AG09309 (cell line): Measurements from ENCODE around the gene STARD3NL.
A peak's percentile ranks its signal among the peaks of the same experiment; 100 is the strongest.

ENCODE experiments used
- DNase-seq: peaks from one replicate; pipeline ENCODE4 v3.0.0-alpha.2; 2010; ENCODE audit warnings: low read depth
- H3K4me3 ChIP-seq: 2 replicates; pipeline ENCODE4 v1.5.1; 2011; ENCODE audit warnings: mild to moderate bottlenecking, low read depth, low read length, moderate library complexity; ENCODE audit not compliant: control insufficient read depth
- TF ChIP-seq, protein P1 (sequence below): IDR thresholded peaks from 2 replicates; pipeline ENCODE4 v1.5.1; 2011; ENCODE audit warnings: mild to moderate bottlenecking, low read depth, low read length, inconsistent platforms; ENCODE audit not compliant: insufficient read depth, control insufficient read depth; ENCODE audit errors: missing control alignments

STARD3NL gene

DNA sequence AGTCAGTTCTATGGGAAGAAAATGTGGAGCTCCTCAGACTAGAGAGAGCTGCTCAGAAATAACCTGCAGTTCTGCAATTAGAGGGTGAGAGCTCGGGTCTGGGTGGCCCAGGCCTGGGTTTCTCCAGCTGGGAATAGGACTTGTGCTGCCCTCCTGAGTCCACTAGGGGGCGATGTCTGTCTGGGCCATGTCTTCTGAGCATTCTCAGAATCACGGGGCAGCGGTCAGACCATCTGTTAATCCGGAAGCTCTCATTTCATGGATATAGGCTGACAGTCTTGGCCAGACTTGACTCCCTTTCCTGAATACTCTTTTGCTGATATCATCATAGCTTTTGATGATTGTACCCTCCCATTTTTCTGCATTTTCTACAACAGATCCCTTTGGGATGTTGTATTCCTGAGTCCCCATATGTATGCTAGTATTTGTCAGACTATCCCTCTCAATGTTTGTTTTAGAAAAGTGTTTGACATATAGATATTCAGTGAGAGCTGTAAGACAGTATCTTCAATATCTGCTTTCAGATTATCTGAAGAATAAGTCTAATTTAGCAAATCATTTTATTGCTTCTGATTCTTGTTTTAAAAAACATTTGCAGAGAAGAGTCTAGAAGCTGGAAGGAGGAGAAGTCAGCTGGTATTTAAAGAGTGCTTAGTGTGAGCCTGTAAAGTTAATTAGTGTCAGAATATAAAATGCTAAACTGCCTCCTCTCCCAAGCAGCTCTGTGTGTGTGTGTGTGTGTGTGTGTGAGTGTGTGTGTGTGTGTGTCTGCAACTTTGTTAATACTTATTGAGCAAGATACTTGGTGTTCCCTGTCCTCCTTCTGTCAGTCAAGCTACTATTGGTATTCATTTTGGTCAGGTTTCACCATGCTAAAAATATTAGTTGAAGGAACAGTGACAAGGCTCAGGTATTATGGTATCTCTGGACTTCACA, 38.0 kb downstream of the STARD3NL start:
- TF ChIP-seq, protein P1, sequence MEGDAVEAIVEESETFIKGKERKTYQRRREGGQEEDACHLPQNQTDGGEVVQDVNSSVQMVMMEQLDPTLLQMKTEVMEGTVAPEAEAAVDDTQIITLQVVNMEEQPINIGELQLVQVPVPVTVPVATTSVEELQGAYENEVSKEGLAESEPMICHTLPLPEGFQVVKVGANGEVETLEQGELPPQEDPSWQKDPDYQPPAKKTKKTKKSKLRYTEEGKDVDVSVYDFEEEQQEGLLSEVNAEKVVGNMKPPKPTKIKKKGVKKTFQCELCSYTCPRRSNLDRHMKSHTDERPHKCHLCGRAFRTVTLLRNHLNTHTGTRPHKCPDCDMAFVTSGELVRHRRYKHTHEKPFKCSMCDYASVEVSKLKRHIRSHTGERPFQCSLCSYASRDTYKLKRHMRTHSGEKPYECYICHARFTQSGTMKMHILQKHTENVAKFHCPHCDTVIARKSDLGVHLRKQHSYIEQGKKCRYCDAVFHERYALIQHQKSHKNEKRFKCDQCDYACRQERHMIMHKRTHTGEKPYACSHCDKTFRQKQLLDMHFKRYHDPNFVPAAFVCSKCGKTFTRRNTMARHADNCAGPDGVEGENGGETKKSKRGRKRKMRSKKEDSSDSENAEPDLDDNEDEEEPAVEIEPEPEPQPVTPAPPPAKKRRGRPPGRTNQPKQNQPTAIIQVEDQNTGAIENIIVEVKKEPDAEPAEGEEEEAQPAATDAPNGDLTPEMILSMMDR: peak; percentile 98
- peak; percentile 70 for DNase-seq
- no peak overlapping the region for H3K4me3 ChIP-seq

DNA sequence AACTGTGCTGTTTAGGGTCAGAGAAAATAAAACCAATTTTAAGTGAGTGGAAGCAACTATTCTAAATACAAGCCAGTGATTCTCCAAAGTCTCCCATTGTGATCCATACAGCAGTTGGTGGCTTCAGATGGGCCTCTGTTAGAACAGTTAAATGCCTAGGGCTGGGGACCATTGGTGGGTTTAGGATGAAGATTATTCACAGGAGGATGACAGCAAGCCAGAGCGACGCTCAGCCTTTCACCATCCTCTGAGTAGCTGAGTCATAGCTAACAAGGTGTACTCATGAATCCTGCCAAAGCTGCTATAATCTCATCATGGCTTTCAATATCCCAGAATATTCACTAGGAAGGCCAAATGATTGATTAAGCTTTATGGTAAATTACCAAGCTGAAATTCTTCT, 39.6 kb downstream of the STARD3NL start:
- DNase-seq: no peak
- TF ChIP-seq, protein P1: no peak
- H3K4me3 ChIP-seq: no peak overlapping the region

DNA sequence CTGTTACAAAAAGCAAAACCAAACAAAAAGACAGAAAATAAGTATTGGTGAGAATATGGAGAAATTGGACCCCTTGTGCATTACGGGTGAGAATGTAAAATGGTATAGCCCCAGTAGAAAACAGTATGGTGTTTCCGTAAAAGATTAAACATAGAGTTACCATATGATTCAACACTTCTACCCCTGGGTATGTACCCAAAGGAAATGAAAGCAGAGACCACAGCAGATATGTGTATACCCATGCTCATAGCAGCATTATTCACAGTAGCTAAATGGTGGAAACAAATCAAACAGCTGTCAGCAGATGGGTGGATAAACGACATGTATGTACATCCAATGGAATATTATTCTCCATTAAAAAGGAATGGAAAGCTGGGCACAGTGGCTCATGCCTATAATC, 42.4 kb downstream of the STARD3NL start:
- no peak for DNase-seq
- TF ChIP-seq, protein P1: no peak

DNA sequence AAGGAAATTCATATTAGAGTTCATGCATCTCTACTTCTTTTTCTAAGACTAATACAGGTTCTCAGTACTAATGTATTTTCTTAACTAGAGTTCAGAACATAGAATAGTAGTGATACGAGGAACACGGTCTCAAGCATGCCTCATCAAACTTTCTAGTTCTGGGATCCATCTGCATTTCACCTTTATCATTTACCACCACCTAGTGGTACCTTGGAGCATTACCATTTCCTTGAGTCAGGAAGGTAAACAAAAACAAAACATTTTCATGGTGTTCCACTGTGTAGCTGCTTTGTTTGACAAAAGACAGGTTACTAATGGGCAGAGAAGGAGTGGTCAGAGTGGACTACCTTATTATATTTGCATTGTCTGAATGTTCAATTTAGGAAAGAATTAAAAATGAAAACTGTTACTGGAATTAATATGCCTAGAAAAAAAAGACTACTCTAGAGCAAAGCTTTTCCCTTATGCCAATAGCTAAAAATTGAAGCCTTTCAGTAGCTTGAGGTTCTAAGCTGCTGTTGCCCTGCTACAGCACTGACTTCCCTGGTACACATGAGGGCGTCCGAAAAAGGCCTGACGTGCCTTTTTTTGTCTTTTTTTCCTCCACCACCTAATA, 44.5 kb downstream of the STARD3NL start:
- TF ChIP-seq, protein P1: peak; percentile 73
- H3K4me3 ChIP-seq: no peak overlapping the region
- DNase-seq: no peak

More for the DNA sequence above, 42.4 kb downstream of the STARD3NL start:
- H3K4me3 ChIP-seq: no peak overlapping the region

DNA sequence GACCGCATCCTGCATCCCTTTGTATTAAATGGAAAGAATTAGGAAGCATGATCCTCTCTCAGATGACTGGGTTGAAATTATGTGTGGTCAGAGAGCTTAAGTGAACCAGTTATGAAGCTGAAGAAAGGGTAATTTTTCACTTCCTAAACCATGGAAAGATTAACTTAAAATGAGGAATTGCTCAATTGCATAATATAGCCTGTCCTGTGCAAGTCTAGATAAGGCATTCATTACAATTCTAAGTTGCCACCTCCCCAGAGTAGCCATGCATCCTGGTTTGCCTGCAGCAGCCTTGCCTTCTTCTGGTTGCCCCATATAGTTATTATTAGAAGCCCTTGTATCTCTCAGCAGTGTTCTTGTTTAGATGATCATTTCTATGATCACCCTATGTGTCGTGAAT, 45.3 kb downstream of the STARD3NL start:
- H3K4me3 ChIP-seq: no peak overlapping the region
- DNase-seq: no peak
- TF ChIP-seq, protein P1: no peak

DNA sequence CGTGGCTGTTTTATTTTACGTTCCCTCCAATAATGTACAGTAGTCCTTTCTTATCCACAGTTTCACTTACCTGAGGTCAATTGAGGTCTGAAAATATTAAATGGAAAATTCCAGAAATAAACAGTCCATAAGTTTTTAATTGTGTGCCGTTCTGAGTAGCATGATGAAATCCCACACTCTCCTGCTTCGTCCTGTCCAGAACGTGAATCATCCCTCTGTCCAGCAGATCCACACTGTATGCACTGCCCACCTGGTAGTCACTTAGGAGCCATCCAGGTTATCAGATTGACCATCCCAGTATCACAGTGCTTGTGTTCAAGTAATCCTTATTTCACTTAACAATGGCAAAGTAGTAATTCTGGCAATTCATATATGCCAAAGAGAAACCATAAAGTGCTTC, 46.3 kb downstream of the STARD3NL start:
- TF ChIP-seq, protein P1: no peak
- DNase-seq: peak; percentile 7
- H3K4me3 ChIP-seq: no peak overlapping the region
